B cell (primary cell): ENCODE data around the gene TENM4. TPM values are rescaled to one million over a fixed set of nuclear protein-coding genes. Genes with fewer than 3 reads are reported as not detected.

Experiments
- ATAC-seq: fragments of 200-7000 bp; cut with Tn5 transposase; one replicate; pipeline ENCODE4 v1.10.0; 2021; ENCODE audit warnings: low read depth, mild to moderate bottlenecking, moderate number of reproducible peaks, moderate library complexity
- CTCF ChIA-PET: fragments of 350-600 bp; sonication (Branson Sonifier 250); formaldehyde crosslinking; loops from one replicate; lab custom pipeline; 2021; ENCODE audit warnings: antibody characterized with exemption, inconsistent platforms; lab: Charles Lee
- POLR2A ChIA-PET: fragments of 350-600 bp; sonication (Branson Sonifier 250); formaldehyde crosslinking; loops from one replicate; lab custom pipeline; 2021; ENCODE audit warnings: antibody characterized with exemption; lab: Charles Lee
- DNase-seq: peaks from one replicate; pipeline ENCODE4 v3.0.0; 2013
- H2AFZ ChIP-seq: 2 replicates; pipeline ENCODE4 v1.6.1; 2012; ENCODE audit warnings: mild to moderate bottlenecking, low read depth, low read length; ENCODE audit not compliant: insufficient read depth, poor library complexity, severe bottlenecking
- H3K27ac ChIP-seq, 2 donors: 1 replicate in 1 of 2; 2 replicates in 1 of 2; pipeline ENCODE4 v1.5.1; 2012 to 2013; ENCODE audit warnings: low read length in 2 of 2, mild to moderate bottlenecking in 2 of 2, moderate library complexity in 1 of 2
- H3K27me3 ChIP-seq, 4 experiments: fragments of 200-600 bp in 1 of 4; sonication (generic) in 1 of 4; replicated peaks in 1 of 4; 1 replicate in 2 of 4; 2 replicates in 2 of 4; pipeline versions ENCODE4 v1.6.1 to v1.7.0; 2013 to 2016; ENCODE audit warnings: low read length in 3 of 4, mild to moderate bottlenecking in 2 of 4, mixed read lengths in 1 of 4, moderate library complexity in 1 of 4; ENCODE audit not compliant: insufficient read depth in 4 of 4, control insufficient read depth in 3 of 4; ENCODE audit errors: control extremely low read depth in 1 of 4
- H3K36me3 ChIP-seq, 2 experiments: replicated peaks in 1 of 2; 1 replicate in 1 of 2; 2 replicates in 1 of 2; pipeline versions ENCODE4 v1.6.1 to v1.7.1; 2013; ENCODE audit warnings: low read length in 1 of 2; ENCODE audit not compliant: insufficient read depth in 2 of 2, control insufficient read depth in 1 of 2; ENCODE audit errors: control extremely low read depth in 1 of 2, extremely low read depth in 1 of 2
- H3K4me1 ChIP-seq, 2 donors: fragments of 200-600 bp in 1 of 2; sonication (generic) in 1 of 2; 1 replicate in 1 of 2; 2 replicates in 1 of 2; pipeline versions ENCODE4 v1.5.1 to v1.6.1; 2013 to 2017; ENCODE audit warnings: low read length in 2 of 2; ENCODE audit not compliant: control insufficient read depth in 2 of 2, insufficient read depth in 2 of 2
- H3K4me2 ChIP-seq: replicated peaks from 2 replicates; pipeline ENCODE3; 2012; ENCODE audit warnings: mild to moderate bottlenecking, low read depth, low read length; ENCODE audit not compliant: poor library complexity, severe bottlenecking
- H3K4me3 ChIP-seq, 5 experiments: fragments of 200-600 bp in 1 of 5; sonication (generic) in 1 of 5; 1 replicate in 3 of 5; 2 replicates in 2 of 5; pipeline versions ENCODE4 v1.5.1 to v1.7.0; 2011 to 2016; ENCODE audit warnings: low read length in 4 of 5, mild to moderate bottlenecking in 4 of 5, low read depth in 2 of 5, control low read depth in 1 of 5, moderate library complexity in 1 of 5; ENCODE audit not compliant: insufficient read depth in 1 of 5; ENCODE audit errors: control extremely low read depth in 1 of 5, extremely low read depth in 1 of 5
- H3K79me2 ChIP-seq: fragments of 200-600 bp; sonication (generic); one replicate; pipeline ENCODE4 v1.6.0; 2016; ENCODE audit warnings: low read length; ENCODE audit not compliant: control insufficient read depth, insufficient read depth
- H3K9ac ChIP-seq: fragments of 200-600 bp; sonication (generic); 2 replicates; pipeline ENCODE4 v1.6.1; 2017; ENCODE audit warnings: mild to moderate bottlenecking, low read length, moderate library complexity
- H3K9me3 ChIP-seq, 3 donors: one replicate each; pipeline versions ENCODE4 v1.6.1 to v1.7.1; 2013; ENCODE audit warnings: low read length in 2 of 3; ENCODE audit not compliant: control insufficient read depth in 2 of 3, insufficient read depth in 1 of 3; ENCODE audit errors: control extremely low read depth in 1 of 3
- H4K20me1 ChIP-seq: 2 replicates; pipeline ENCODE4 v1.6.0; 2012; ENCODE audit warnings: mild to moderate bottlenecking, low read length; ENCODE audit not compliant: insufficient read depth, control insufficient read depth, poor library complexity, severe bottlenecking
- H3K27ac Mint-ChIP-seq: one replicate; pipeline ENCODE4 v1.8.0; 2021; ENCODE audit warnings: mixed read lengths
- H3K27me3 Mint-ChIP-seq: one replicate; pipeline ENCODE4 v1.8.0; 2021; ENCODE audit warnings: mixed read lengths
- H3K4me1 Mint-ChIP-seq: one replicate; pipeline ENCODE4 v1.8.0; 2021; ENCODE audit warnings: mixed read lengths
- H3K4me3 Mint-ChIP-seq: one replicate; pipeline ENCODE4 v1.8.0; 2021; ENCODE audit warnings: mixed read lengths
- H3K9me3 Mint-ChIP-seq: one replicate; pipeline ENCODE4 v1.8.0; 2022; ENCODE audit warnings: mixed read lengths; ENCODE audit not compliant: insufficient read depth
- CTCF ChIP-seq: fragments of 200-600 bp; IDR thresholded peaks from one replicate; pipeline ENCODE4 v1.8.0; 2022; ENCODE audit warnings: antibody characterized with exemption, mild to moderate bottlenecking
- EZH2 ChIP-seq: IDR thresholded peaks from 2 replicates; pipeline ENCODE4 v1.6.1; 2012; ENCODE audit warnings: borderline replicate concordance, low read depth, mild to moderate bottlenecking, moderate library complexity, low read length; ENCODE audit not compliant: insufficient read depth, poor library complexity, severe bottlenecking
- WGBS: methylation state at CpG from one replicate; pipeline ENCODE4 v1.1.5; 2013; ENCODE audit warnings: missing lambda C conversion rate; ENCODE audit not compliant: insufficient coverage; 5-methylcytosine and 5-hydroxymethylcytosine counted together
- intact Hi-C: fragments of 100-400 bp; cut with micrococcal nuclease; formaldehyde crosslinking; loops from one replicate; pipeline ENCODE4 v1.10.0; 2022
- polyA plus RNA-seq: library from polyadenylated mRNA; depleted of rRNA; stranded (reverse); fragments of >200 nt; gene quantifications from 2 replicates; pipeline ENCODE4 v1.2.3, GENCODE V29; 2012
- total RNA-seq, 2 donors: library from RNA; stranded (reverse); fragments of 120-200 nt in 1 of 2; gene quantifications; 1 replicate in 1 of 2; 2 replicates in 1 of 2; pipeline versions ENCODE4 v1.2.3 to v1.2.4, GENCODE V29; 2013 to 2022

TENM4 gene
- total and polyA plus RNA-seq, 2 donors (not counting 1 experiment from before 2014, with no cell fraction given): 0.09 to 5.7 TPM

GRCh38 chr11:78973876-78974275 lies 467.0 kb downstream of the TENM4 start:
- ATAC-seq (no peak), DNase-seq (no peak)
- Mint-ChIP-seq H3K9me3 (no peaks in the 10 kb centered on the region), H3K27me3 (peaks cover 10% of the 10 kb centered on the region), H3K4me3 (no peak overlapping the region), H3K27ac (no peak overlapping the region), H3K4me1 (no peaks in the 10 kb centered on the region)
- no peak overlapping the region for H3K4me3 ChIP-seq
- H3K4me1 ChIP-seq: no peaks in the 10 kb centered on the region
- no peaks in the 10 kb centered on the region for H3K9me3 ChIP-seq
- intact Hi-C loops: no loop called here
- no CpG with 5 or more reads among the region's 1 CpG for WGBS
- H3K36me3 ChIP-seq: no peaks in the 10 kb centered on the region
- ChIA-PET POLR2A (interaction anchor here (0.6 kb wide), 1 partner anchor 126 kb away, joined by 3 read pairs; no protein-coding TSS in a partner anchor), CTCF (no interaction called here)
- H2AFZ ChIP-seq: no peak overlapping the region
- H4K20me1 ChIP-seq: no peaks in the 10 kb centered on the region
- no peak overlapping the region for H3K9ac ChIP-seq
- H3K27me3 ChIP-seq: no peaks in the 10 kb centered on the region
- TF ChIP-seq EZH2: no peak
- TF ChIP-seq CTCF: no peak
- H3K79me2 ChIP-seq: no peaks in the 10 kb centered on the region
- H3K4me2 ChIP-seq: no peak overlapping the region
- H3K27ac ChIP-seq: no peak overlapping the region

GRCh38 chr11:78972590-78972989 lies 468.2 kb downstream of the TENM4 start:
- TF ChIP-seq CTCF (no peak), EZH2 (no peak)
- H3K27me3 ChIP-seq: no peaks in the 10 kb centered on the region
- intact Hi-C loops: no loop called here
- H3K9ac ChIP-seq: no peak overlapping the region
- H3K79me2 ChIP-seq: no peaks in the 10 kb centered on the region
- H3K4me3 ChIP-seq: no peak overlapping the region
- H3K9me3 ChIP-seq: no peaks in the 10 kb centered on the region
- POLR2A ChIA-PET: no interaction called here
- no peaks in the 10 kb centered on the region for H3K36me3 ChIP-seq
- Mint-ChIP-seq H3K9me3 (no peaks in the 10 kb centered on the region), H3K27me3 (peaks cover 15% of the 10 kb centered on the region), H3K4me3 (no peak overlapping the region), H3K27ac (no peak overlapping the region), H3K4me1 (no peaks in the 10 kb centered on the region)
- no peak overlapping the region for H3K27ac ChIP-seq
- CTCF ChIA-PET: no interaction called here
- DNase-seq (no peak), ATAC-seq (no peak)
- no peaks in the 10 kb centered on the region for H3K4me1 ChIP-seq
- no peaks in the 10 kb centered on the region for H4K20me1 ChIP-seq
- no peak overlapping the region for H3K4me2 ChIP-seq
- H2AFZ ChIP-seq: no peak overlapping the region
